CD4-positive, alpha-beta T cell treated with Interleukin-4 for 4 hours (primary cell): ENCODE results near the gene CD300LD.

Experiments used
- DNase-seq: peaks from one replicate; pipeline ENCODE4 v3.0.0-alpha.2; 2020

The CD300LD gene

GRCh38 chr17:74543406-74543805, 48.7 kb downstream of the CD300LD start:
- no peak for DNase-seq

GRCh38 chr17:74542727-74543383, 49.2 kb downstream of the CD300LD start:
- DNase-seq: no peak

- DNase-seq: no peak
These were observed 49.9 kb downstream of the CD300LD start for GRCh38 chr17:74542166-74542565.

- DNase-seq: no peak
These were observed 50.6 kb downstream of the CD300LD start for GRCh38 chr17:74541176-74542111.

GRCh38 chr17:74539281-74539820, 52.7 kb downstream of the CD300LD start:
- no peak for DNase-seq

- DNase-seq: no peak
These were observed 55.2 kb downstream of the CD300LD start for GRCh38 chr17:74536890-74537289.

- DNase-seq: peak; percentile 30
These were observed 60.0 kb downstream of the CD300LD start for GRCh38 chr17:74532115-74532514.

GRCh38 chr17:74531231-74531761, 60.8 kb downstream of the CD300LD start, which contains the start of gene CD300LB:
CD300LB (minus strand) TSS chr17:74531475; CDS start chr17:74531350, 125 bp downstream.
- DNase-seq: no peak

- no peak for DNase-seq
These were observed 61.3 kb downstream of the CD300LD start for GRCh38 chr17:74530831-74531150.
